Measurements from ENCODE around the gene ERGIC1.
"Not testable (repeated sequence)": the region's sequence is repeated elsewhere in the genome, so short reads cannot be mapped to it uniquely, and the experiment has no call there.

Gene ERGIC1

GRCh38 chr5:172801179-172801671, 32.8 kb upstream of the ERGIC1 start:
- DNase-seq: no peak

GRCh38 chr5:172802112-172802511, 31.9 kb upstream of the ERGIC1 start:
- DNase-seq: no peak

DNA sequence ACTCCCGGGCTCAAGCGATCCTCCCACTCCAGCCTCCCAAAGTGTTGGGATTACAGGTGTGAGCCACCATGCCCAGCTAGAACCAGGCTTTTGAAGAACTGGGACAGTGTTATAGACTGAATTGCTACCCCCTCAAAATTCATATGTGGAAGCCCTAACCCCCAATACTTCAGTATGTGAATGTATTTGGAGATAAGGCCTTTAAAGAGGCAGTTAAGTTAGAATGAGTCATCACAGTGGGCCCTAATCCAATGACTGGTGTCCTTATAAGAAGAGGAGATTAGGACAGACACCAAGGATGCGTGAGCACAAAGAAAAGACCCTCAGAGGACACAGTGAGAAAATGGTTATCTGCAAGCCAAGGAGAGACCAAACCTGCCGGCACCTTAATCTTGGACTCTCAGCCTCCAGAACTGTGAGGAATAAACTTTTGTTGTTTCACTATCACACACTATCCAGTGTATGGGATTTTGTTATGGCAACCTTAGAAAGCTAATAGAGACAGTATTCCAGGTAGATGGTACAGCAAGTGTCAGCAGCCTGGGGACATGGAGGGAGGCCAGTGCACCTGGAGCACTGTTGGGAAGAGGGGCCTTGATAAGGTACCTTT, 31.4 kb upstream of the ERGIC1 start:
- DNase-seq: no peak

DNA sequence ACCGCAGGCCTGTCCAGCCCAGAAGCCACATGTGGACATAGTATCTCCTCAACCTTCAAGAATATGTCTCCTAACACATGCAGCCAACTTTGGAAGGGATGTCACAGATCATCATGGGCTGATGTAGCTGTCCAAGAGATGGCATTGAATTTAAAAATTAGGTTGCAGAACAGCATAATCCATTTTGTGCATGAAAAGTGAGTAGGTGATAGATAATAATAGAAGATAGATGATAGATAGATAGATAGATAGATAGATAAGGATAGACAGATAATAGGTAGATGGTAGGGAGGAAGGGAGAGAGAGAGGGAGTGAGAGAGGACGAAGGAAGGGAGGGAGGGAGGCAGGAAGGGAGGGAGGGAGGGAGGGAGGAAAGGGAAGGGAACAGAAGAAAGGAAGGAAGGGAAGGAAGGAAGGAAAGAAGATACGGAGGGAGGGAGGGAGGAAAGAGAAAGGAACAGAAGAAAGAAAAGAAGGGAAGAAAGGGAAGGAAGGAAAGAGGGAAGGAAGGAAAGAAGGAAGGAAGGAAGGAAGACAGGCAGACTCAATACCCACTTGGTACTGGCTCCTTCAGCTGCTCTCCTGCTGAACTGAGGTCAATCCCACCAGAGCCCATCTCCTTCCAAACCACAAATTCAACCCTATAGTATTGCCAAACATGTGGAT, 28.9 kb upstream of the ERGIC1 start:
- DNase-seq: no peak

DNA sequence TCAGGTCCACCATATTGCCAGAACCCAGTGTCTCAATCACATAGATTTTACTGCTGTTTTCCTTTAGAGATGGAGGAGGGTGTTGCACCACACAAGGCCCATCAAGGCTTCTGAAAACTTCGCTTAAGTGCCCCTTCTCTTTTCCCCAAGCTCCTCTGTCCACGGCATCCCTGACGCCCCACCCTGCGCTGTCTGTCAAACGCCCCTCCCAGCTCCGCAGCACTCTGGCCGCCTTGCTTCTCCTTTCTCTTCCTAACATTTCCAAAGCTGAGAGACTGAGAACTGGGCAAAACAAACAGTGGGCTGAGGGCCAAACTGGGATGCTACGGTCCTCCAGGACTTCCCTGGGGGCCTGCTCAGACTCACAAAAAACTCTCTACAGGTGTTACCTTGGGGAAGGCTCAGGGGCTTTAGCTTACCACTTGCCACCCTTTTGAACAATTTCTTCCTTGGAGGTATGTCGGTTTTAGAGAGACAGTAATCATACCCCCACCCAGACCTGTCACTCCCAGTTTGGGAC, 28.3 kb upstream of the ERGIC1 start:
- no peak for DNase-seq

DNA sequence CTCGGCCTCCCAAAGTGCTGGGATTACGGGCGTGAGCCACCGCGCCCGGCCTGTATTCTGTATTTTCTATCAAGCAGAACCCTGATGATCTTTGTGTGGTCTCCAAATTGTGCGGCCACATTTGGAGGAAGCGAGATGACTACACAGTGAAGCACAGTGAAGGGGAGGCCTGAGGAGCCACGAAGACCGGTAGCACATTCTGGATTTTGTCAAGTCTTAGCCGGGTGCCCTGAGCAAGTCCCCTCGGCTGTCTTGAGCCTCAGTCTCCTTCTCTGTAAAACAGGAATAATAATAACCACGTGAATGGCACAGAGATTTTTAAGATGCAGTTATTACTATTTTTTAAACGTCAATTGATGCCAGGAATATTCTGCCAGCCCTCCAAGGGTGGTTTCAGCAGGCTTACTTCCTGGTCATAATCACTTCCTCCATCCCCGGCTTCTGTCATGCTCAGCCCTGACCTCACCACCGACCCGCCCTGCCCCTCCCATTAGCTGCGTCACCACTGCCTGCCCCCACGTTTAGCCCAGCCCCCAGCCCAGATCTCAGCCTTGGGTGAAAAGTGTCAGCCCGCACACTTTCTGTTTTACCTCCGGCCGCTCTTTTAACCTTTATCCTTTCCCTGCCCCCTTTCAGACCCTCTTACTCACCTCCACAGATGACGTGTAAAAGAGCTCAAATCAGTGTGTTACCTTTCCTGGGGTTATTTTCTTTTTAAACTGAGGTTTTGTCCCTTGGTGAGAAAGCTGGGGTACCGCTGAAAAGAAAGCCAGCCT, 27.0 kb upstream of the ERGIC1 start:
- DNase-seq: peak; percentile 86

- no peak for DNase-seq
These were observed 26.2 kb upstream of the ERGIC1 start for GRCh38 chr5:172807766-172808311.

DNA sequence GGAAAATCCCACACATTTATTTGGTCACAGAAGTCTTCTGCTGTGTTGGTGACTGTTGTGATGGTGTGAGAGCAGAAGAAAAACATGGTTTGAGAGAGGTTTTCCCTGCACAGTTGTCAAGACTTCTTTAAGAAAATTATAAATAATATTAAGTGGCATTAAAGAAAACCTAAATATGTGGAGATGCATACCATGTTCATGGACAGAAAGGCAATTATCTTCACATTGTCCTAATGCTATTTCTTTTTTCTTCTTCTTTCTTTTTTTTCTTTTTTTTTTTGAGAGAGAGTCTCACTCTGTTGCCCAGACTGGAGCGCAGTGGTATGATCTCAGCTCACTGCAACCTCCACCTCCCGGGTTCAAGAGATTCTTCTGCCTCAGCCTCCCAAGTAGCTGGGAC, 24.3 kb upstream of the ERGIC1 start:
- DNase-seq: no peak

GRCh38 chr5:172810996-172811395, 23.1 kb upstream of the ERGIC1 start:
- DNase-seq: not testable (repeated sequence)

GRCh38 chr5:172815631-172816030, 18.4 kb upstream of the ERGIC1 start:
- DNase-seq: no peak

DNA sequence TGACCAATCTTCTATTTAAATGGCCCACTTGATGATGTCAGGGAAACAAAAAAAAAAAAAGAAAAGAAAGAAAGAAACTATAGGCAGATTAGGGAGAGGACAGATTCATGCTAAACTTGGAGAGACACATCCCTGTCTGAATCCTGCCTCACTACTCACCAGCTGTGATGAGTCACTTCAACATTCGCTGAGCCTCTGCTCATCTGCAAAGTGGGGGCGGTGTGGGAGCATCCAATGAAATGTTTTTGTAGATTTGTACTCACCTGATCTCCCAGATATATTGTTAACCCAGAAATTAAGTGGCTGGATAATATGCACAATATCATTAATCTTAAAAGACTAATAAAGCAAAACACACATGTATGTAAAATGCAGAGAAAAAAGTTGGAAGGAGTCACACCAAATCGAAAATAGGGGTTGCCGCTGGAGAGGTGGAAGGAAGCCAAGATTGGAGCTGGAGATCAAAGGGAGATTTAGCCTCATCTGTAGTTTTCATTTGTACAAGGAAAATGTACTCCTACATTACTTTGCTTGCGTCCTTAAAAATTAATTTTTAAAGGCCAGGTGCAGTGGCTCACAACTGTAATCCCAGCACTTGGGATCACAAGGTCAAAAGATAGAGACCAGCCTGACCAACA, 17.0 kb upstream of the ERGIC1 start:
- DNase-seq: no peak

DNA sequence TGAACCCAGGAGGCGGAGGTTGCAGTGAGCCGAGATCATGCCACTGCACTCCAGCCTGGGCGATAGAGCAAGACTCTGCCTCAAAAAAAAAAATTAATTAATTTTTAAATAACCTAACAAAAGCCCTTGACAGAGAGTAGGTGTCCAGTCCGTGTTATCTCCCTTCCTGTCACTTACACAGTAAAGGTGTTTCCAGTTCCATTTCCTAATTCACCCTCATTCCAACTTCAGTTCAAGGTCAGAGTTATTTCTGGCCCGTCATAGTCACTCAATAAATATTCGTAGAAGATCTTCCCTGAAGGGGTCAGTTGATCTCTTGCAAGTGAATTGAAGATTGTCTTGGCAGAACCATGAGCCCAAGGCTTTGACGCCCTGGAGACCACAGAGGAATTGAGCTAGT, 16.4 kb upstream of the ERGIC1 start:
- no peak for DNase-seq

- no peak for DNase-seq
These were observed 16.0 kb upstream of the ERGIC1 start for GRCh38 chr5:172818081-172818480.

- DNase-seq: no peak
These were observed 14.5 kb upstream of the ERGIC1 start for GRCh38 chr5:172819569-172819968.

- no peak for DNase-seq
These were observed 13.8 kb upstream of the ERGIC1 start for GRCh38 chr5:172820046-172820767.

DNA sequence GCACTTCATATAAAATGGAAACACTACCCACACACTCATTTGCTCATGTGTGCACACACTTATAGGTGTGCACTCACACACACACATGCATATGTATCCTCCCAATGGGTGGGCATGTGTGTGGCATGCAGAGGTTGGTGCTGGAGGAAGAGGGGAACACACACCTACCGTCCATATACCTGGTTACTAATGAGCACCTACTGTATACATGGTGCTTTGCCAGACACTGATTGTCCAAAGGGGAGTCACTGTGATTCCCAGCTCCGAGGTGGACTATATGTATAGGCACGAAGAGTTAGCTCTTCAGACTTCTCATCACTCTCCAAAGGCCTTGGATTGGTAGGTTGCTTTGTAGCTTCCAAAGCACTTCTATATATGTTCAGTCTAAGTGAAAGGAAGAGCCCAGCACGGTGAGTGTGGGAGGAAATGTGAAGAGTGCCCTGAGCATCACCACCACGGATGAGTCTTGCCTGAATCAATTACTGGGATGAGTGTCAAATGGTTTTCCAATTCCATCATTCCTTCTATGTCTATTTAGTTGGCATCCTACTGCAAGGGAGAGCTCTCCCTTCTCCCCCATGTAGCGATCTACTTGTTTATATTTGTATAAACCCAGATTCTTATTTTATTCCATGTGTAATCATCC, 12.6 kb upstream of the ERGIC1 start:
- DNase-seq: no peak

GRCh38 chr5:172823840-172824362, 10.2 kb upstream of the ERGIC1 start:
- DNase-seq: no peak

GRCh38 chr5:172825610-172826204, 8.3 kb upstream of the ERGIC1 start:
- DNase-seq: no peak

GRCh38 chr5:172827841-172828240, 6.2 kb upstream of the ERGIC1 start:
- no peak for DNase-seq

DNA sequence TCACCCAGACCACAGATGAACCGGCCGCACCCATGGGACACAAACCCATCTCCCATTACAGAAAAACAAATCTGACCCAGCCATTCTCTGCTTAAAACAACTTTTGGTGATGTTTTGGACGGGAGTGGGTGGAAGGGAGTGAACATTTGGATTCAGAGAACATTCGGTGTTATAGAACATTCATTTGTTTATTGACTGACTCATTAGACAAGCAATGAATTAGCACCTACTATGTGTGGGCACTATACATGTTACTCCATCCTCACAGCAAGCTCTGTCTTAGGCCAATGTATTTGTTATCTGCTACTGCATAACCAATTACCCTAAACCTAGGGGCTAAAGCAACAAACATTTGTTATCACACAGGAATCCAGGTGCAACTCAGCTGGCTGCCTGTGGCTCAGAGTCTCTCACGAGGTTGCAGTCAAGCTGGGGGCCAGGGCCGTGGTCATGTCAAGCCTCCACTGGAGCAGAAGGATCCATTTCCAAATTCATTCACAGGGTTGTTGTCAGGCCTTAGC, 5.1 kb upstream of the ERGIC1 start:
- no peak for DNase-seq
